Stimulated activated memory B cell treated with anti-CD40 and anti-IgM and Interleukin-4, amounts not matched to agents 10 μg/mL and 1 μg/mL and 100 μg/mL, for 72 hours (primary cell): ENCODE measurements around the gene SAMD1.
"Not testable (repeated sequence)": the region's sequence is repeated elsewhere in the genome, so short reads cannot be mapped to it uniquely, and the experiment has no call there.

Experiments used
- ATAC-seq: fragments of 150-1000 bp; cut with Tn5 transposase; 2 replicates; pipeline ENCODE4 v1.10.0; 2021
- H3K27ac Mint-ChIP-seq: one replicate; pipeline ENCODE4 v1.8.0; 2022; ENCODE audit warnings: mild to moderate bottlenecking, mixed read lengths
- H3K27me3 Mint-ChIP-seq: one replicate; pipeline ENCODE4 v1.8.0; 2022; ENCODE audit warnings: mixed read lengths
- H3K36me3 Mint-ChIP-seq: one replicate; pipeline ENCODE4 v1.8.0; 2022; ENCODE audit warnings: mixed read lengths
- H3K4me1 Mint-ChIP-seq: one replicate; pipeline ENCODE4 v1.8.0; 2022; ENCODE audit warnings: mixed read lengths
- H3K4me3 Mint-ChIP-seq: one replicate; pipeline ENCODE4 v1.8.0; 2022; ENCODE audit warnings: mild to moderate bottlenecking, moderate library complexity, mixed read lengths
- H3K9me3 Mint-ChIP-seq: one replicate; pipeline ENCODE4 v1.8.0; 2022; ENCODE audit warnings: mixed read lengths

SAMD1 gene

DNA sequence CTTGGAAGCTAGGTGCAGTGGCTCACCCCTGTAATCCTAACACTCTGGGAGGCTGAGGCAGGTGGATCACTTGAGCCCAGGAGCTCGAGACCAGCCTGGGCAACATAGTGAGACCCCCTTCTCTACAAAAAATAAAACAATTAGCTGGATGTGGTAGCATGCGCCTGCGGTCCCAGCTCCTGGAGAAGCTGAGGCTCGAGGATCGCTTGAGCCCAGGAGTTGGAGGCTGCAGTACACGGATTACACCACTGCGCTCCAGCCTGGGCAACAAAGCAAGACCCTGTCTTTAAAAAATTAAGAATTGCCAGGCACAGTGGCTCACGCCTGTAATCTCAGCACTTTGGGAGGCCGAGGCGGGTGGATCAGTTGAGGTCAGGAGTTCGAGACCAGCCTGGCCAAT, 39.6 kb downstream of the SAMD1 start:
- H3K9me3 Mint-ChIP-seq, H3K27ac Mint-ChIP-seq, H3K4me1 Mint-ChIP-seq, H3K27me3 Mint-ChIP-seq, H3K4me3 Mint-ChIP-seq, ATAC-seq: not testable (repeated sequence)
- peaks cover 51% of the 10 kb centered on the region for H3K36me3 Mint-ChIP-seq

DNA sequence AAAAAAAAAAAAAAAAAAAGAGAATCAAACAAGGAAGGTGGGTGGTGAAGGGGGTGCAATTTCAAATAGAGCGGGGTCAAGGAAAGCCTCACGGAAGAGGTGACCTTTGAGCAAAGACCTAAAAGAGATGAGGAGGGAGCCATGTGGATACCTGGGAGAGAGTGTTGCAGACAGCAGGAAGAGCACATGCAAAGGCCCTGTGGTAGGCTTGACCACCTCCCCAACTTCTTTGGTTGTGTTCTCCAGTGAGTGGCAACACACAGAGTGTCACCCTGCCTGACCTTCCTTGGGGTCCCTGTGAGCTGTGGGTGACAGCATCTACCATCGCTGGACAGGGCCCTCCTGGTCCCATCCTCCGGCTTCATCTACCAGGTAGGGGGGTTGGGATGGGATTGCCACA, 40.0 kb downstream of the SAMD1 start:
- no peak overlapping the region for H3K4me3 Mint-ChIP-seq
- H3K27me3 Mint-ChIP-seq: no peaks in the 10 kb centered on the region
- H3K9me3 Mint-ChIP-seq: no peaks in the 10 kb centered on the region
- H3K27ac Mint-ChIP-seq: no peak overlapping the region
- ATAC-seq: no peak
- peaks cover 55% of the 10 kb centered on the region for H3K36me3 Mint-ChIP-seq
- H3K4me1 Mint-ChIP-seq: no peaks in the 10 kb centered on the region

DNA sequence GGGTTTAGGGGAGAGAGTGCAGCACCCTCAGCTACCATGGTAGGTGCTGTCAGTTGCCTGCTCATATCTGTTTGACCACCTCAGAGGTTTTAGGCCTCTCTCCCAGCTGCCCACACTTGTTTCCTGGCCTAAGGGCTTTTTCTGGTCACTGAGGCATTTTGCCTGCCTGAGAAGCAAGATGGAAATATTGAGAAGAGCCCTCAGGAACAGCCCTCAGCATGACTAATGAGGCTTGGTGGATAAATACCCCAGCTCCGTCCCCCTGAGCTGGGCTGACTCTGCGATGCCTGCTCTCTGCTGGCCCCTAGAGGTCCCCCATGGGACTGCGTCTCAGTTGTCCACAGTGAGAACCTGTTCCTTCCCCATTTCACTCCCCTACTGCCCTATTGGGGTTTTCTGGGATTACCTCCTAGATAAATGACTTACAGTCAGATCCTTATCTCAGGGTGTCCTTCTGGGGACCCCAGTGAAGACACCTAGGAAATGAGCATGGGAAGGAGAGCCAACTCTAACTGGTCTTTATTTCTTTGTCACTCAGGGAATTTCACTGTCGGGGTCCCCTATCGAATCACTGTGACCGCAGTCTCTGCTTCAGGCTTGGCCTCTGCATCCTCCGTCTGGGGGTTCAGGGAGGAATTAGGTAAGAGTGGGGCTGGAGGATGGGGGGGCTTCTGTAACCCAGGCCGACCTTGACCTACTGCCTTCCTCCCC, 42.0 kb downstream of the SAMD1 start:
- H3K27me3 Mint-ChIP-seq: no peaks in the 10 kb centered on the region
- no peaks in the 10 kb centered on the region for H3K9me3 Mint-ChIP-seq
- H3K4me3 Mint-ChIP-seq: no peak overlapping the region
- no peak overlapping the region for H3K27ac Mint-ChIP-seq
- peak; percentile 67 for ATAC-seq
- peaks cover 60% of the 10 kb centered on the region for H3K36me3 Mint-ChIP-seq
- no peaks in the 10 kb centered on the region for H3K4me1 Mint-ChIP-seq

DNA sequence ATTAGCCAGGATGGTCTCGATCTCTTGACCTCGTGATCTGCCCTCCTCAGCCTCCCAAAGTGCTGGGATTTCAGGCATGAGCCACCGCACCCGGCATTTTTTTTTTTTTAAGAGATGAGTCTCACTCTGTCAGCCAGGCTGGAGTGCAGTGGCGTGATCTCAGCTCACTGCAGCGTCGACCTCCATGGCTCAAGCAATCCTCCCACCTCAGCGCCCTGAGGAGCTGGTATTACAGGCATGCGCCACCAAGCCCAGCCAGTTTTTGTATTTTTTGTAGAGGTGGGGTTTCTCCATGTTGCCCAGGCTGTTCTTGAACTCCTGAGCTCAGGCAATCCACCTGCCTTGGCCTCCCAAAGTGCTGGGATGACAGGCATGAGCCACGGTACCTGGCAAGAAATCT, 42.7 kb downstream of the SAMD1 start:
- not testable (repeated sequence) for H3K4me3 Mint-ChIP-seq, H3K27ac Mint-ChIP-seq, ATAC-seq, H3K4me1 Mint-ChIP-seq, H3K27me3 Mint-ChIP-seq, H3K9me3 Mint-ChIP-seq
- H3K36me3 Mint-ChIP-seq: peaks cover 63% of the 10 kb centered on the region

DNA sequence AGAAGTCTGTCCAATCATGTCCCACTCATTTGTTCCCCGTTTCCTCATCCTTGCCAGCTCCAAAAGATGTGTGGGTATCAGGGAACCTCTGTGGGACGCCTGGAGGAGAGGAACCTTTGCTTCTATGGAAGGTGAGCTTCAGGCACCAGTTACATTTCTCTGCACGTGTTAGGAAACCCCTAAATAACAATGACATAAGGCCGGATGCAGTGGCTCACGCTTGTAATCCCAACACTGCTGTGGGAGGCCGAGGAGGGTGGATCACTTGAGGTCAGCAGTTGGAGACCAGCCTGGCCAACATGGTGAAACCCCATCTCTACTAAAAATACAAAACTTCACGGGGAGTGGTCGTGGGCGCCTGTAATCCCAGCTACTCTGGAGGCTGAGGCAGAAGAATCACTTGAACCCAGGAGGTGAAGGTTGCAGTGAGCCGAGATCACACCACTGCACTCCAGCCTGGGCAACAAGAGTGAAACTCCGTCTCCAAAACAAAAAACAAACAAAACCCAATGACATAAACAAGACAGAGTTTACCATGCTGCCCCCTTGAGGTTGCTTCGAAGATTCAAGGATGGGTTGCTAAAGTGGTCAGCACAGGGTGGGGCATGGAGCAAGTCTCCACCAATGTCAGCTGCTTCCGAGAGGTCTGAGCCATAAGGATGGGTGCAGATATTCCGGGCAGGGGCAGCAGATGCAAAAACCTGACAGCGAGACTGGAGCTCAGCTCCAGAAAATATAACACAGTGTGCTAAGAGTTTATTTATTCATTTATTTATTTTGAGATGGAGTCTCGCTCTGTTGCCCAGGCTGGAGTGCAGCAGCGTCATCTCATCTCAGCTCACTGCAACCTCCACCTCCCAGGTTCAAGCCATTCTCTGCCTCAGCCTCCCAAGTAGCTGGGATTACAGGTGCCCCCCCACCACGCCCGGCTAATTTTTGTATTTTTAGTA, 47.6 kb downstream of the SAMD1 start:
- peak; percentile 64 for ATAC-seq
- peaks cover 26% of the 10 kb centered on the region for H3K4me1 Mint-ChIP-seq
- not testable (repeated sequence) for H3K27me3 Mint-ChIP-seq, H3K9me3 Mint-ChIP-seq, H3K4me3 Mint-ChIP-seq
- H3K27ac Mint-ChIP-seq: peak overlapping the region; percentile 72
- peaks cover 57% of the 10 kb centered on the region for H3K36me3 Mint-ChIP-seq

DNA sequence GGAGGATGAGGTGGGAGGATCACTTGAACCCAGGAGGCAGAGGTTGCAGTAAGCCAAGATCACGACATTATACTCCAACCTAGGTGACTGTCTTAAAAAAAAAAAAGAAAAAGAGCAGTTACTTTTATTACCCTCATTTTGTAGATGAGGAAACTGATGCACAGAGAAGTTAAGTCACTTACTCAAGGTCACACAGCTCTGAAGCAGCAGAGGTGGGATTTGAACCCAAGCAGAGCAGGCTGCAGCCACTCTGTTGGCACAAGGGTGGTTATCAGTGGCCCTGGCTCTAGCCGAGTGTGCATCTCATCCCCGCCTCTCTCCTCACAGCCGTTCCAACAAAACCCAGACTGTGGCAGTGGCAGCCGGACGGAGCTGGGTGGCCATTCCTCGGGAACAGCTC, 51.4 kb downstream of the SAMD1 start:
- peaks cover 31% of the 10 kb centered on the region for H3K4me1 Mint-ChIP-seq
- H3K4me3 Mint-ChIP-seq: no peak overlapping the region
- H3K36me3 Mint-ChIP-seq: peaks cover 53% of the 10 kb centered on the region
- no peak for ATAC-seq
- no peaks in the 10 kb centered on the region for H3K27me3 Mint-ChIP-seq
- H3K9me3 Mint-ChIP-seq: no peaks in the 10 kb centered on the region
- no peak overlapping the region for H3K27ac Mint-ChIP-seq
